ENCODE results near the gene TUBB1.

The TUBB1 gene

GRCh38 chr20:59071216-59071615 is 52.0 kb downstream of the TUBB1 start:
- in situ Hi-C loops (cut with HindIII; ENCODE audit: low sequenced_read_pairs), result no loop called here

- in situ Hi-C loops (cut with HindIII; ENCODE audit: low sequenced_read_pairs), result no loop called here
Measured at GRCh38 chr20:59073582-59073981, 54.4 kb downstream of the TUBB1 start.

GRCh38 chr20:59074456-59074855 is 55.2 kb downstream of the TUBB1 start:
- in situ Hi-C loops (cut with HindIII; ENCODE audit: low sequenced_read_pairs), result no loop called here

GRCh38 chr20:59075934-59076508 is 56.8 kb downstream of the TUBB1 start:
- in situ Hi-C loops (cut with HindIII; ENCODE audit: low sequenced_read_pairs), result no loop called here
